GM18909 (cell line): ENCODE data around the gene EIF4EBP3.

Experiments used
- ATAC-seq: cut with Tn5 transposase; IDR thresholded peaks from one replicate; pipeline ENCODE4 v1.9.1; 2021; ENCODE audit warnings: mild to moderate bottlenecking; ENCODE audit not compliant: unreplicated experiment, poor library complexity

Gene EIF4EBP3

DNA sequence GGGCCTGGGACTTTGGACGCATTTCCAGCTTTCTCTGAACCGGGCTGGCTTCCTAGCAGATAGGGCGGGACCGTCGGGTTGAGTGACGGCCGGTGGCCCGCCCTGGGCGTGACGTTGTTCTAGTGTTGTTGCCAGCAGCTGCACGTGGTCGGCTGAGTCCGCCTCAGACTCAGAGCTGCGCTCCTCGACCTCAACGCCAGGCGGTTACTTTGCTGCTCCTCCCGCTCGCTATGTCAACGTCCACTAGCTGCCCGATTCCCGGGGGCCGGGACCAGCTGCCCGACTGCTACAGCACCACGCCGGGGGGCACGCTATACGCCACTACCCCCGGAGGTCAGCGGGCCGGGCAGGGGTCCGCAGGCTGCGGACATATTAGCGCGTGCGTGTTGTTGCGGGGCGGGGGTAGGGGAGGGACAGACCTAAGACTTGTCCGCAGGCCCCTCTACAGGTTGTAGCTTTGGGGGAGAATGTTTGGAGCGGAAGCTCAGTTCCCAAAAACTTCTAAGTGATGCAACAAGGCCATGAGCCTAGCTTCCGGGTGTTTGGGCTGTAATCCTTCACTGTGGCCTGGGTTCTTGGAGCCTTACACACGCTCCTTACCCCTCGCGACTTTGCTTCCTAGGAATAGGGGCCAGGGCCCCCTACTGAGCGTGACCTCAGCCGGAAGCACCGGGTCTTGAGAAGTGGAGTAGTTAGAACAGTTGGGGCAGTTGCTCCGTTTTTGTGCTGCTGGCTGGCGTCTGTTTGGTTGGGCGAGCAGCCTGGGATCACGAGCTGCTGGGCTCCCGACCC is at the start of gene EIF4EBP3:
Gene EIF4EBP3 (plus strand): TSS at position 155 of the 792 bp plus-strand sequence. CDS start 76 bp downstream, at position 231.
- ATAC-seq, result peak; percentile 98

DNA sequence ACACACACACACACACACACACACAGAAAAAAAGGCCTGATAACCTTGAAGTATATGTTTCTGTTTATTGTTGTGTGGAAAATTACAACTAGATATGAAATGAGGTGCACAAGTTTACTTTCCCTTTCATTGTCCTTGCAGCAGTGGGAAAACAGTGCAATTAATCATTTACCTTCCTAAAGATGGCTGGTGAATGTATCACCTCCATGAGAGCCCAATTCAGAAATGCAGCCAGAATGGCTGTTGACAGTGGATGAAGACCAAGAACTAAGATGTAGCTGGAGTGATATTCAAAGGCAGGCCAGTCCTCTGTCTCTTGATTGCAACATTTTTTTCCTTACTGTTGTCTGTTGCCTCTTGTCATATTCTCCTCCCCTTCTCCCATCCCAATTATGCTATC is 49.6 kb upstream of the EIF4EBP3 start:
- no peak for ATAC-seq

DNA sequence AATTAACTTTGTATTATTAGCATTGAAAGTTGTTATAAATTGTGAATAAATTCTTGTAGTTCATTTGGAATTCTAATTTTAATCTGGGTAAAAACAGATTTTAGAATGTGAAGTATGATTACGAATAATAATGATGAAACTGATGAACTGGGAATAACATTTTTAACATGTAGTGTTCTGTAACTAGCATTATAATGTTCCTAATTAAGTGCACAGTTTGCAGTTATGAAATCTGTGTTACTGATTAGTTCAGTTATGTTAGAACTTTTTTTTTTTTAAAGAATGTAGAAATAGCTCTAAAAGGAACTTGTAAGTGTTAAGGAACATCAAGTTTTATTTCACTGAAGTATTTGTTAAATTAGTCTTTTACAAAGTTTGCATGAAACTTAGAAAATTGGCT is 48.9 kb upstream of the EIF4EBP3 start:
- no peak for ATAC-seq

DNA sequence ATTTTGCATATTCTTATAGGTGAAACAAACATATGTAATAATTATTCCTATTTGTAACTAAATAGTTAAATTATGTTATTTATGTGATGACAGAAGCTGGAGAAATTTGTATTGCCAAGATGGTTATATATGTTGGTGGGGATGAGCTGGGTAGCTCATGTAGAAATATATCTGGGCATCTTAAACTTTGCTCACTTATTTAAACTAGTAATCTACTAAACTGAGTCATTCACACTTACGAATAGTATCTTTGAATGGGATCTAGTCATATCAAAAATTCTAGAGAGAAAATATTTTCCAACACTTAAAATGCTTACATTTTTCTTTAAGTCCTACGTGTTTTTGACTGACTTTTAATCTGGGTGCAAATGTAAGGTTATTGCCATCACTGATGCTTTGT is 44.6 kb upstream of the EIF4EBP3 start:
- ATAC-seq, result no peak

DNA sequence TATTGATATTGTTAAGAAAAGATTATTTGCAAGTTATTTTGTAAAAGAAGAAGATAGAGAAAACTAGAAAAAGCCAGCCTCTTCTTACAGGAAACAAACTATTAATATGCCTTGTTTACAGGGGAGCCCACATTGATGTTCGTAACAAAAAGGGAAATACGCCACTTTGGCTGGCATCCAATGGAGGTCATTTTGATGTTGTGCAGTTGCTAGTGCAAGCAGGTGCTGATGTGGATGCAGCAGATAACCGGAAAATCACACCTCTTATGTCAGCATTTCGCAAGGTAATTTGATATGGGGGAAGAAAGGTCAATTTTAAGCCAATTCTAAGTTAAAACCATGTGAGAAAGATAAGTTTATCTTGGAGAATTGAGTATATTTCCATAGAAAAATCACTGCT is 37.6 kb upstream of the EIF4EBP3 start:
- no peak for ATAC-seq

DNA sequence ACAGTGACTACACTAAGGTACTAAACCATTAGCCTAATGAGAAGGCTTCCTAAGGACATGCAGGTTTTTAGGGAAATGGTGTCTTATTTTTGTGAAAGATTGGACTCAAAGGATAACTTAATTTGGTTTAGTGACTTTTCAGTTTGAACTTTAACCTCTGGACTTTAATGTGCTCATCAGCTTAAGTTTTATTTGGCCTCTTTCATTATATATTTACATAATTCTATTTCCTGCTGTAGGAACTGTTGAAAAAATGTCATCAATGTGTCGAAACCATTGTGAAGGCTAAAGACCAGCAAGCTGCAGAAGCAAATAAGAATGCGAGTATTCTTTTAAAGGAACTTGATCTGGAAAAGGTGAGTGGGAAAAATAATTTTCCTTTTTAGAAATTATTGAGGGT is 34.3 kb upstream of the EIF4EBP3 start:
- ATAC-seq, result no peak

DNA sequence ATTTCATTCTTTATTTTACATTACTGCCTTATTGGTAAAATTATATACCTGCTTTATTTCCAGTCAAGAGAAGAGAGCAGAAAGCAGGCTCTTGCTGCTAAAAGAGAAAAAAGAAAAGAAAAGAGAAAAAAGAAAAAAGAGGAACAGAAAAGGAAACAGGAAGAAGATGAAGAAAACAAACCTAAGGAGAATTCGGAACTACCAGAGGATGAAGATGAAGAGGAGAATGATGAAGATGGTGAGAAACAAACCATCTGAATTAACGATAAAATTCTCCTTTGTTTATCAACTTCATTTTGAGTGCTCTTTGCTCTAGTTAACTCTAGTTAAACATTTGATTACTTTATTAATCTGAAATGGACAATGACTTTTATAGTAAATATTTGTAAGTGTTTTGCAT is 23.5 kb upstream of the EIF4EBP3 start:
- no peak for ATAC-seq

DNA sequence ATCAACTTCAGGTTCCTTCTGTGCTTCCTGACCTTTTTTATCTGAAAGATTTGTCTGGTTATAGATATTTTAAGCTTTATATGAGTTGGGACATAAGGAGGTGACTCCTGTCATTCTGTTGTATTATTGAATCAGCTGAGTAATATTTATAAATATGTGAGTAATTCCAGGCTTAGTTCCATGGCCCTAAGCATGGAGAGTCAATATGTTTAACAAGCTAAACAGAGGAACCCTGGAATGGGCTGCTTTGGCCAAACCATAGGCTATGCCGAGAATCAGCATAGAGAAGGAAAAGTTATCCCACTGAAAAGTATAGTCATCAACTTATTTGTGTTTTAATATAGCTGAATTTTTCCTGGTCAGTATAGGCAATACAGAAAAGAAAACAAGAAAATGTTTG is 7.2 kb upstream of the EIF4EBP3 start:
- no peak for ATAC-seq

DNA sequence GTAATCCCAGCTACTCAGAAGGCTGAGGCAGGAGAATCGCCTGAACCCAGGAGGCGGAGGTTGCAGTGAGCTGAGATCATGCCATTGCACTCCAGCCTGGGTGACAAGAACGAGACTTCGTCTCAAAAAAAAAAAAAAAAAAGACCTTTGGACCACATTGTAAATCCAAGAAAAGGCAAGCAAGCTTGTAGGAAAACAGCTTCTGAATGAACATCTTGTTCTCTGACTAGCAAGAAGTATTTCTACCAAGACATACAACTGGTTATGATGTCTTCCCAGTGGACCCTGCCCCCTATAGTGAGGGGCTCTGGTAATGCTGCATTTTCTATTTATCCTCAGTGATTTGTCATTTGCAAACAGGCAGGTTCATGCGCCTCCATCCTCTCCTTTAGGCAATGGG is 4.5 kb upstream of the EIF4EBP3 start:
- ATAC-seq, result no peak

DNA sequence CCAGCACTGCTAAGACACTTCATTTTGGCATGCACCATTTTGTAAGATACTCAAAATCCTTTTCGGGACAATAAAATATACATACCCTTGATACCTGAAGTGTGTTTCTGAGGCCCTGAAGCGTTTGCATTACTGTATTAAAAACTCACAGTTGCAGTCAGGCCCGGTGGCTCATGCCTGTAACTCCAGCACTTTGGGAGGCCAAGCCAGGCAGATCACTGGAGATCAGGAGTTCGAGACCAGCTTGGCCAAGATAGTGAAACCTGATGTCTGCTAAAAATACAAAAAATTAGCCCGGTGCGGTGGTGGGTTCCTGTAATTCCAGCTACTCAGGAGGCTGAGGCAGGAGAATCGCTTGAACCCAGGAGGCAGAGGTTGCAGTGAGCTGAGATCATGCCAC is 2.5 kb upstream of the EIF4EBP3 start:
- ATAC-seq, result no peak

DNA sequence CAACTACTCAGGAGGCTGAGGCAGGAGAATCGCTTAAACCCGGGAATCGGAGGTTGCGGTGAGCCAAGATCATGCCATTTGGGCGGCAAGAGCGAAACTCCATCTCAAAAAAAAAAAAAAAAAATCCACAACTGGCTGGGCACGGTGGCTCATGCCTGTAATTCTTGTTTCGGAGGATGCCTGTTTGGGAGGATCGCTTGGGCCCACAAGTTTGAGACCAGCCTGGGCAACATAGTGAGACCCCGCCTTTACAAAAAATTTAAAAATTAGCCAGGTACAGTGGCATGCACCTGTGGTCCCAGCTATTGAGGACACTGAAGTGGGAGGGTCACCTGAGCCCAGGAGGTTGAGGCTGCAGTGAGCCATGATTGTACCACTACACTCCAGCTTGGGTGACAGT is 1.9 kb upstream of the EIF4EBP3 start:
- ATAC-seq, result no peak

DNA sequence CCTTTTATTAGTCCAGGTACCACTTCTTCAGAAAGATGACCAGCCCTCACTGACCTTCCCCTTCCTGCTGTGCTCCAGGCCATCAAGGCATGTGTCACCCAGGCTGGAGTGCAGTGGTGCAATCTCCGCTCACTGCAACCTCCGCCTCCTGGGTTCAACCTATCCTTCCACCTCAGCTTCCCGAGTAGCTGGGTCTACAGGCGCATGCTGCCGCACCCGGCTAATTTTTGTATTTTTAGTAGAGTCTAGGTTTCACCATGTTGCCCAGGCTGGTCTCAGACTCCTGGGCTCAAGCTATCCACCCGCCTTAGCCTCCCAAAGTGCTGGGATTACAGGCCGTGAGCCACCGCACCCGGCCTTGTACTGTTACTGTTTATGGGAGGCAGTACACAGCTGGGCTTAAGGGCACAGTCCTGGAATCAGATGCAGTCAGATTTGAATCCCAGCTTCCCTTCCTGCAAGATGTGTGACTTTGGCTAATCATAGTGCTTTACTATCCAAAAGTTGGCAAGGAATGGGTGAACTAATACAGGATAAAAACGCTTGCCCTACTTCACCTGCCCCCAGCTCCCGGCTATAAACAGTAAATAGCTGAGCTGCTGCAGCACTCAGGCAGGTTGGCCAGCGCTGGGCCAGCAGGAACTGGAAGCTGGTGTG is 483 bp upstream of the EIF4EBP3 start:
- no peak for ATAC-seq

DNA sequence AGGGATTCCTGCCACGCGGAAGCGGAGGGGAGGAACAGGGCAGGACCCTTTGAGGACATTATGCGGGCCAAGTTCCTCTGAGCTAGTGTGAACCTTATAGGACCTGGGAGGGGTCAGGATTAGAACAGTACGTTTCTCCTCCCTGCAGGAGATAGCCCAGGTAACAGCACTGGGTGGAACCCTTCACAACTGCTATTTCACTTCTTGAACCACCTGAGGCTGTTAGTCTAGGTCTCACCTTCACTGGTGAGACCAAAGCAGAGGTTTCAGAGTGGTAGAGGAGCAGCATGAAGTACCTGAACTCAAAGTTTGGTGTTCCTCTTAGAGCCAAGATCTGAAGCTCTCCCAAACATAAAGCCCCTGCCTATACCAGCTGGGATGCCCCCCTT is 832 bp downstream of the EIF4EBP3 start:
- peak; percentile 2 for ATAC-seq

DNA sequence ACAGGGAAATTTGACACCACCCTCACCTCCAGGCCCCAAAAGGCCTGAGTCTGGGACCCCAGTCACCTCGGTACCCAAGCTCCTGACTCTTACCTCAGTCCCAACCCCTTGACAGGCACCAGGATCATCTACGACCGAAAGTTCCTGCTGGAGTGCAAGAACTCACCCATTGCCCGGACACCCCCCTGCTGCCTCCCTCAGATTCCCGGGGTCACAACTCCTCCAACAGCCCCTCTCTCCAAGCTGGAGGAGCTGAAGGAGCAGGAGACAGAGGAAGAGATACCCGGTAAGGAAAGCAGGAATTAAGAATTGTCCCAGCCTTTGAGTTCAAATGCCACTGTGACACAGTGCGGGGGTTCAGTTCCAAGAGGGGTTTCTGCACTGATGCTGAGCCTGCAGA is 1.3 kb downstream of the EIF4EBP3 start:
- no peak for ATAC-seq

DNA sequence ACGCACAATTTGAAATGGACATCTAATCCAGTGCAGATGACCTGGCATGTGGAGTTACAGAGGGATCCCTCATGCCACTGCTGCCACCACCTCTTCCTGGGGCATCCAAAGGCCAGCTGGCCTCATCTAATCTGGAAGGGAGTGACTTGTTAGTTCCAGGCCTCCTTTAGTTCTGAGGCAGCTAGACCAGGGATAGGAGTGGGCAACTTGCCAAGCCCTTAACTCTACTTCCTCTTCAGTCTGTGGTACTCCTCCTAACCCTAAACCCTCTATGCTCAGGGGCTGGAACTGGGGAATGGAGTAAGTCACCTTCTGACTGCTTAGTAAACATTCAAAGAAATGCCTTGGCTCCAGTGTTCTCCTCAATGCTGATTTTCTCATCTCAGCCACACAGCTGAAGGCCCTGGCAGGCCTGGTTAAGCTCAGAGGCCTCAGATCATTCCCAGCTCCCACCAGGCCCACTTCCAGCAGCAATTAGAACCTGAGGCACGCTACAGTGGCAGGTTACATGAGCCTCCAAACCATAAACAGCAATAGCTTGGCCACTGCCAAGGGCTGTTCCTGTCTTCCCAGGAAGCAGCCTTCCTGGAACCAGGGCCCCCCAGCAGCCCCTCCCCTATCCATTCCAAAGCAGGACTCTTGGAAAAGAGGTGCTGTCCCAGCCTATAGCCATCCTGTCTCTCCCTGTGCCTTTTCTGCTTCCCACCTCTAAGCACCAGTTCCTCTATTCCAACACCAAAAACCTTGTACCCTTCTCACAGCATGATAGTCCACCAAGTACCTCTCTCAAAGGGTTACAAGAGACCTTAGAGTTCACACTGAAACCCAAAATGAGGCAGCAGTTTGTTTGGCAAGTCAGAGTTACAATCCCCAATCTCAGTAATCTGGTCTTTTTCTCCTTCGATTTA is 2.0 kb downstream of the EIF4EBP3 start:
- ATAC-seq, result no peak

DNA sequence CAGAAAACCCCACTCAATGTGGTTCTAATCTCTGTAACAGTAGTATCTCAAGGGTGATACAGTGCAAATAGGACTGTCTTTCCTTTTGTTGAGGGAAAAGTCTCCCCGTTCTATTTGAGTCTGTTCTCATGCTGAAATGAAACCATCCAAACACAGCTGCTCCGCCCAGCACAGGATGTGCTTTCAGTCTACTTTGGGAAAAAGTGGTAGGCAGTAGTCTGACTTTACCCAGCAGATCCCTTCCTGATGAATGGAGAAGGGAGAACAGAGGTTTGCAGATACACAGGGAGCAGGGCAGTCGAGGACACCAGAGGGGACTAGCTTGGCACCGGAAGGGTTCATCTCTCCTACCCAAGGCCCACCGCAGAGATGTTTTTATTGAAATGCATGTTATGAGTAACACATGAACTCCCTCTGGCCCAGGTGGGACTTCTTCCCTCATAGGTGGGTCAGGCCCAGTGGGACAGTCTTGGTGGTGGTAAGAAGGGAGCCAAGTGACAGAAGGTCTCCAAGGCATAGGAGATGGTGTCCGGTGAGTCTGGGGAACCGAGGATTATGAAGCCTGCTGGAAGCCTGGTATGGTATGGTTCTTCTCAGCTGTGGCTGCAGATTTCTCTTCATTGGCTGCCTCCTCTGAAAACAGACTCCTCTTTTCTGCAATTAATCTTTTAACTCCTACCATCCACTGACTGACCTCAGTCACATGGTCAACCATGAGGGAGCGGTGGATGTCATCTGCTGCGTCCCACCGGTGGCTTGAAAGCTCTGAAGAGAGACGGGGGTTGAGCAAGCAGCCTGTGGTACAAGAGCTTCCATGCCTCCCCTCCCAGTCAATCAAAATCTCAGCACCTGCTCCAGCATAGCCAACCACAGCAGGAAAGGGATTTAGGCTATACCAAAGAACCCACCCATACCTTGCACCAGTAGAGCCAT is 3.0 kb downstream of the EIF4EBP3 start:
- no peak for ATAC-seq

DNA sequence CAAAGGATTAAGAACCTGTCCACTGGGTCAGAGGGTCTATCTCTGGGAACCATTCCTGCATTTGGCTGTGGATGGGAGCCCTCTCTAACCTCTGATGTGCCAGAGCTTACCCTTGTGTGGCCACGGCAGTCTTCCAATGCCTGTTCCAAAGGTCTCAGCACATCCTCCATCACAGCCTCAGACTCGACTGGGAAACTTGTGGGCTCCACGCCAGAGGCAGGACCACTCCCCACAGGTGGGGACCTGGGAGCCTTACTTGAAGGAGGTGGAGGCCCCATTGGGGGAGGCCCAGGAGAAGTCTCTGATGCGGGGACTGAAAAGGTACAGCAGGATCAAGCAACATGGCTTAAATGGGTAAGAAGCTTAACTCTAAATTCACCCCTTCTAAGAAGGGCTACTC is 4.4 kb downstream of the EIF4EBP3 start:
- ATAC-seq, result no peak

DNA sequence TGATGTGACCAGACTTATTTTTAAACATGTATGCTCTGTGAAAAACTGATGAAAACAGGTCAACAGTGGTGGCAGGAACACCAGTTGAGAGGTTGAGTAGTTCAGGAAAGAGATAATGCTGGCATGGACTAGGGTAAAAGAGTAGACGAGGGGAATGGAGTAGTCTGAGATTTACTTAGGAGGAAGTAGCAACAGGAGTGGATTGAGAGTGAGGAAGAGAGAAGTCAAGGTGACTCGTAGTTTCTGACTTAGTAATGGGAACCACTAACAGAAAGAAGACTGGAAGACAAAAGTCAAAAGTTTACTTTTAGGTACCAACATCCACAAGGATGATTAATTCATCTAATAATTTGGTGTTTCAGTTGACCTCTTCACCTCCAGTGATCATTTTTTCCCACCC is 6.2 kb downstream of the EIF4EBP3 start:
- no peak for ATAC-seq

DNA sequence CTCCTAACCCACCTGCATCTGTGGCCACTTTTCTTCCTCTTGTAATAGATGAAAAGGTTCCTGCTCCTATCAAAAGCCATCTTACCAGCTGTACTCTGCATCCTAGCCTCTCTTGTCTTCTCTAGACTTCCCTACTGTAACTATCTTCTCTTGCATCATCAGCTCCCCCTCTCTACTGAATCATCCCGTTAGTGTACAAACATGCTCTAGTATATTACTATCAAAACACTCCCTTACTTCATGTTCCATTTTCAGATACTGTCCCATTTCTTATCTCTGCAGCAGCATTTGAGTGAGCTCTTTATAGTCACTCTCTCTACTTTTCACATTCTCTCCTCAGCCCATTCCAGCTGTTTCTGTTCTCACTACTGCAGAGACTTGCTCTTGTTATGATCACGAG is 7.0 kb downstream of the EIF4EBP3 start:
- ATAC-seq, result no peak

DNA sequence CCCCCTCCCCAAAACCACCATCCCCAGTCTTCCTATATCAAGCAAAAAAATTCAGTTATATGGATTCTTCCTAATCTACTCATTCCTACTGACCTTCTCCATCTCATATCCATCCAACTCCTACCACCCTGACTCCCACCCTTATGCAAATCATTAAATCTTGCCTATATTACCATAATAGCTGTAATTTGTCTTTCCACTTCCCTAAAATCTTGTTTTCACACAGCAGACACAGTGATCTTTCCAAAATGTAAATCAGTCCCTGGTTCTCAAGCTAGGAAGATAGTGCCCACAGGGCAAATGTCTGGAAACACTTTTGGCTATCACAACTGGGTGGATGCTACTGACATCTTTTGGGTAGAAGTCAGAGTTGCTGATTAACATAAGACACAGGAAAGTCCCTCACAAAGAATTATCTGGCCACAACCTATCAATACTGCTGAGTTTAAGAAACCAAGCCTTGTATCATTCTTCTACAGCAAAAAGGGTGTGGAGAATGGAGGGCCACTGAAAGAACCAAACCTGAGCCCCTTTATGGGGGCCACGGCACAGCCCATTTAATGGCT is 8.4 kb downstream of the EIF4EBP3 start:
- ATAC-seq, result peak; percentile 26
